ENCODE measurements around the gene IGF2. TPM values are rescaled to one million over a fixed set of nuclear protein-coding genes. Genes with fewer than 3 reads are reported as not detected.

The IGF2 gene
- total RNA-seq, 1 experiment from 2014 or later: 14.5 TPM

GRCh38 chr11:2165571-2165970, 26.4 kb upstream of the IGF2 start:
- TF ChIP-seq TCF7L2 (IDR thresholded peaks at IDR 0.05; ENCODE audit: low read depth, low read length) (no peak), SIN3A (IDR thresholded peaks at IDR 0.05; ENCODE audit: borderline replicate concordance, insufficient read depth, low read depth, low read length) (no peak), CTCF (IDR thresholded peaks at IDR 0.05) (no peak), REST (IDR thresholded peaks at IDR 0.05; ENCODE audit: insufficient read depth in 1 of 2, low read depth in 2 of 2, low read length in 1 of 2) (no peak), POLR2AphosphoS5 (IDR thresholded peaks at IDR 0.05; ENCODE audit: low read depth, low read length) (no peak)
- intact Hi-C loops (cut with micrococcal nuclease; ENCODE audit: unreplicated experiment): no loop called here
- Histone ChIP-seq H3K4me1 (ENCODE audit: control insufficient read depth, insufficient read depth, low read length) (peaks cover 8% of the 10 kb centered on the region; the same call in 1 of the 2 replicates), H3K4me3 (ENCODE audit: low read depth in 2 of 2, low read length in 2 of 2) (no peak overlapping the region), H3K27me3 (ENCODE audit: control insufficient read depth, insufficient read depth, low read length) (no peaks in the 10 kb centered on the region), H3K9me3 (ENCODE audit: control insufficient read depth, insufficient read depth, low read depth, low read length) (no peaks in the 10 kb centered on the region), H3K27ac (ENCODE audit: low read length) (no peak overlapping the region), H3K36me3 (ENCODE audit: control insufficient read depth, insufficient read depth, low read length) (no peaks in the 10 kb centered on the region)
- DNase-seq (ENCODE audit: low read depth, low spot score) (no peak), ATAC-seq (no peak)
- in situ Hi-C loops (cut with HindIII; ENCODE audit: low pct_unique_long_range_greater_than_20kb, low sequenced_read_pairs): no loop called here
- BruUV-seq (replicated peaks): no TSS peak
- ChIA-PET CTCF (interaction anchor here (0.6 to 2.2 kb wide), 4 partner anchors 8 to 281 kb away, joined by 3 to 10 read pairs (median 4); no protein-coding TSS in a partner anchor), POLR2A (no interaction called here)

- Histone ChIP-seq H3K27me3 (ENCODE audit: control insufficient read depth, insufficient read depth, low read length) (no peaks in the 10 kb centered on the region), H3K9me3 (ENCODE audit: control insufficient read depth, insufficient read depth, low read depth, low read length) (no peaks in the 10 kb centered on the region), H3K27ac (ENCODE audit: low read length) (no peak overlapping the region), H3K36me3 (ENCODE audit: control insufficient read depth, insufficient read depth, low read length) (no peaks in the 10 kb centered on the region), H3K4me1 (ENCODE audit: control insufficient read depth, insufficient read depth, low read length) (peaks cover 8% of the 10 kb centered on the region; the same call in 1 of the 2 replicates), H3K4me3 (ENCODE audit: low read depth in 2 of 2, low read length in 2 of 2) (no peak overlapping the region)
- ChIA-PET POLR2A (no interaction called here), CTCF (interaction anchor here (0.6 to 2.2 kb wide), 6 partner anchors 8 to 281 kb away, joined by 3 to 10 read pairs (median 4); no protein-coding TSS in a partner anchor)
- in situ Hi-C loops (cut with HindIII; ENCODE audit: low pct_unique_long_range_greater_than_20kb, low sequenced_read_pairs): no loop called here
- DNase-seq (ENCODE audit: low read depth, low spot score) (no peak), ATAC-seq (no peak)
- TF ChIP-seq TCF7L2 (IDR thresholded peaks at IDR 0.05; ENCODE audit: low read depth, low read length) (no peak), SIN3A (IDR thresholded peaks at IDR 0.05; ENCODE audit: borderline replicate concordance, insufficient read depth, low read depth, low read length) (no peak), POLR2AphosphoS5 (IDR thresholded peaks at IDR 0.05; ENCODE audit: low read depth, low read length) (no peak), CTCF (IDR thresholded peaks at IDR 0.05) (no peak), REST (IDR thresholded peaks at IDR 0.05; ENCODE audit: insufficient read depth in 1 of 2, low read depth in 2 of 2, low read length in 1 of 2) (no peak)
- BruUV-seq (replicated peaks): no TSS peak
- intact Hi-C loops (cut with micrococcal nuclease; ENCODE audit: unreplicated experiment): no loop called here
These were observed 25.8 kb upstream of the IGF2 start for GRCh38 chr11:2164861-2165555.

All from Panc1 (cell line).